ENCODE data around the gene TTLL13. TPM values are rescaled to one million over a fixed set of nuclear protein-coding genes. Genes with fewer than 3 reads are reported as not detected.

Gene TTLL13, protein sequence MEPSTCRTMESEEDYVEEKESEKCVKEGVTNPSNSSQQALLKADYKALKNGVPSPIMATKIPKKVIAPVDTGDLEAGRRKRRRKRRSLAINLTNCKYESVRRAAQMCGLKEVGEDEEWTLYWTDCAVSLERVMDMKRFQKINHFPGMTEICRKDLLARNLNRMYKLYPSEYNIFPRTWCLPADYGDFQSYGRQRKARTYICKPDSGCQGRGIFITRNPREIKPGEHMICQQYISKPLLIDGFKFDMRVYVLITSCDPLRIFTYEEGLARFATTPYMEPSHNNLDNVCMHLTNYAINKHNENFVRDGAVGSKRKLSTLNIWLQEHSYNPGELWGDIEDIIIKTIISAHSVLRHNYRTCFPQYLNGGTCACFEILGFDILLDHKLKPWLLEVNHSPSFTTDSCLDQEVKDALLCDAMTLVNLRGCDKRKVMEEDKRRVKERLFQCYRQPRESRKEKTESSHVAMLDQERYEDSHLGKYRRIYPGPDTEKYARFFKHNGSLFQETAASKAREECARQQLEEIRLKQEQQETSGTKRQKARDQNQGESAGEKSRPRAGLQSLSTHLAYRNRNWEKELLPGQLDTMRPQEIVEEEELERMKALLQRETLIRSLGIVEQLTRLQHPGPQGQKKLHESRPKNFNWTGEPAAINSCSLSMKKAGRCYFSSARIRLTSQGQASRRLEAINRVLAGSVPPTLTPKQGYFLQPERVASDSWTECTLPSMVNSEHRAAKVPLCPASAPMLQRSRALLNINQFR
- total RNA-seq: under 1 TPM in 1 of 4 donors, not detected in 3; 0.21 TPM

DNA sequence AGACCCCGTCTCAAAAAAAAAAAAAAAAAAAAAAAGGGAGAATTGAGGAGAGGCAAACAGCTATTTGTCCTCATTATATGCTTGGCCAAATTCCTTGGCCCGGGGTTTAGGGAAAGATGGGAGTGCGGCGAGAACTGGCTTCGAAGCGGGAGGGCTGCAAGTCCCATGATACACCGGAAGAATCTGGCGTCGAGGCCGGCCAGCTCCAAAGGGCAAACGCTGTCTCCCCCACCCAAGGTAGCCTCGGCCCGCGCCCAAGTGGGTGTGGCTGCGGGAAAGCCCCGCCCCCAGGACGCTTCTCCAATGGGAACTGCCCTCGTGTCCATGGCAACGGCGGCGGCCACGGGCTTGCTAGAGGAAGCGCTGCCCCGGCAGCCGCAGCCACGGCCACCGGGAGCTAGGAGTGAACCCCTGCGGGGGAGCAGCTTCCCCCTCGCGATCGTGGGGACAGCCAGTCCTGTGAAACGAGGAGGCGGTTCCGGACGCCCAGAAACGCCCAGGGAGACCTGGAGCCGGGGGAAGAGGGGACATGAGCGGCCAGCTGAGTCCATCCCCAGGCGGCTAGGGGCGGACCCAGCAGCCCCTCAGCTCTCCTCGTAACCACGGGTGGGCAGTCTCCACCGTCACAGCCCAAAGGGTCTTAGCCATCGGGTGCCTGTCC lies at the start of gene TTLL13:
Gene TTLL13, plus strand, starts transcription at position 354 of the 661 bp plus-strand sequence. CDS start 1,075 bp downstream, outside the sequence.
- H3K9me3 ChIP-seq: no peaks in the 10 kb centered on the region
- no peak for TF ChIP-seq POLR2AphosphoS5 (IDR thresholded peaks at IDR 0.05)
- TF ChIP-seq POLR2A (IDR thresholded peaks at IDR 0.05): no peak
- no peak for TF ChIP-seq EP300 (IDR thresholded peaks at IDR 0.05)
- TF ChIP-seq, protein P1, sequence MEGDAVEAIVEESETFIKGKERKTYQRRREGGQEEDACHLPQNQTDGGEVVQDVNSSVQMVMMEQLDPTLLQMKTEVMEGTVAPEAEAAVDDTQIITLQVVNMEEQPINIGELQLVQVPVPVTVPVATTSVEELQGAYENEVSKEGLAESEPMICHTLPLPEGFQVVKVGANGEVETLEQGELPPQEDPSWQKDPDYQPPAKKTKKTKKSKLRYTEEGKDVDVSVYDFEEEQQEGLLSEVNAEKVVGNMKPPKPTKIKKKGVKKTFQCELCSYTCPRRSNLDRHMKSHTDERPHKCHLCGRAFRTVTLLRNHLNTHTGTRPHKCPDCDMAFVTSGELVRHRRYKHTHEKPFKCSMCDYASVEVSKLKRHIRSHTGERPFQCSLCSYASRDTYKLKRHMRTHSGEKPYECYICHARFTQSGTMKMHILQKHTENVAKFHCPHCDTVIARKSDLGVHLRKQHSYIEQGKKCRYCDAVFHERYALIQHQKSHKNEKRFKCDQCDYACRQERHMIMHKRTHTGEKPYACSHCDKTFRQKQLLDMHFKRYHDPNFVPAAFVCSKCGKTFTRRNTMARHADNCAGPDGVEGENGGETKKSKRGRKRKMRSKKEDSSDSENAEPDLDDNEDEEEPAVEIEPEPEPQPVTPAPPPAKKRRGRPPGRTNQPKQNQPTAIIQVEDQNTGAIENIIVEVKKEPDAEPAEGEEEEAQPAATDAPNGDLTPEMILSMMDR (IDR thresholded peaks at IDR 0.05): no peak
- H3K4me3 ChIP-seq: peak within 1 kb of the TSS; percentile 56
- no peak within 1 kb of the TSS for H3K27ac ChIP-seq
- H3K27me3 ChIP-seq: no peaks in the 10 kb centered on the region
- H3K36me3 ChIP-seq: no peaks in the 10 kb centered on the region
- DNase-seq (ENCODE audit: low spot score in 2 of 2): peak; percentile 95 to 96
- H3K4me1 ChIP-seq: peaks cover 7% of the 10 kb centered on the region
- 4% methylated on average over 25 of the region's 44 CpGs for WGBS

DNA sequence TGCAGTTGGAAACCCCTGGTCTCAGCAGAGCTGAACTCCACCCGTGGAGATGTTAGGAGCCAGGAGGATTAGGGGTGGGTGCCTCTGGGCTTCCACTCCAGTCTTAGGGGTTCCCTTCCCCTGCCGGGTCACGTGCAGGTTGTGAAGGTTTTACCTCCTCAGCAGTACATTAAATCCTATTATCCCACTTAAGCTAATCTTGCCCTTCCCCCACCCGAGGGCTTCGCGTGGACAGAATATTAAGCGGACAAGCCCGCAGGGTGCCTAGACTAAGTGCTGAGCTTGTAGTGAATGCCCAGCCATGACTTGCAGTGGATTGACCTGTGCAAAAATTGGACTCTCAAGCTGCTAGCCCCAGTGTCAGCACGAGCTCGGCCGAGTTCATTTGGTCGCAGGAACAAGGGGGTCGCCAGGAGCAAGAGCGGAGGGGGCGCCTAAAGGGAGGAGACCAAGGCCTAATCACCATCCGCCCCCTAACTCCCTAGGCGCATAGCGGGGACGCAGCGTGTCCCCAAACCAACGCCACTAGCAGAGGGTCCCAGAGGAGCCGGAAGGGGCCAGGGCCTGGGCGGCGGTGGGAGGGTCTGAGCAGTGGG lies 48.7 kb upstream of the TTLL13 start:
- 34% methylated on average over 8 of the region's 24 CpGs for WGBS
- no peak for DNase-seq (ENCODE audit: low spot score in 2 of 2)

DNA sequence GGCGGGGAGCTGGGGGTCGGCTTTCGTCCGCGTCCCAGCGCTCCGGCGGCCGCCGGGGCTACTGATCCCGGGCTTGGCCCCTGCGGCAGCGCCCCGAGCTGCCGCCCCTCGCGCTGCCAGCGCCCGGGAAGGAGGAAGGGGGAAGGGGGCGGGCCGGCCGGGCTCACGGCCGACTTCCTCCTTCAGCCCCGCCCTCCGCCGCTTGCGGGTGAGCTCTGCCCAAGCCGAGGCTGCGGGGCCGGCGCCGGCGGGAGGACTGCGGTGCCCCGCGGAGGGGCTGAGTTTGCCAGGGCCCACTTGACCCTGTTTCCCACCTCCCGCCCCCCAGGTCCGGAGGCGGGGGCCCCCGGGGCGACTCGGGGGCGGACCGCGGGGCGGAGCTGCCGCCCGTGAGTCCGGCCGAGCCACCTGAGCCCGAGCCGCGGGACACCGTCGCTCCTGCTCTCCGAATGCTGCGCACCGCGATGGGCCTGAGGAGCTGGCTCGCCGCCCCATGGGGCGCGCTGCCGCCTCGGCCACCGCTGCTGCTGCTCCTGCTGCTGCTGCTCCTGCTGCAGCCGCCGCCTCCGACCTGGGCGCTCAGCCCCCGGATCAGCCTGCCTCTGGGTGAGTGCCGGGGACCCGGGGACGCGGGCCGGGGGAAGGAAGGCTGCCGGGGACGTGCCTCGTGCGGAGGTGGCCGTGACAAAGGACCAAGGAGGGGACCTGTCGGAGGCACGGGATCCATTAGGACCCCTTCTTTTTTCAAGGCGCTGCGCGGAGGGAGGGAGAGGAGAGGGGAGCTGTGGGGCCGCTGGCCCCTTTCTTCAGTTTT lies 48.0 kb upstream of the TTLL13 start, which contains the start of gene SEMA4B:
Gene SEMA4B, plus strand, starts transcription at position 201 of the 814 bp plus-strand sequence. Its CDS starts 249 bp downstream, at position 450.
- 0% methylated on average over 8 of the region's 88 CpGs for WGBS
- Histone ChIP-seq H3K27ac (peak within 1 kb of the TSS; percentile 81), H3K9me3 (no peaks in the 10 kb centered on the region), H3K4me1 (peaks cover 56% of the 10 kb centered on the region), H3K27me3 (no peaks in the 10 kb centered on the region), H3K36me3 (peaks cover 4% of the 10 kb centered on the region), H3K4me3 (peak within 1 kb of the TSS; percentile 69)
- DNase-seq (ENCODE audit: low spot score in 2 of 2): no peak
- TF ChIP-seq, protein P1 (IDR thresholded peaks at IDR 0.05): no peak
- no peak for TF ChIP-seq POLR2AphosphoS5 (IDR thresholded peaks at IDR 0.05)
- no peak for TF ChIP-seq POLR2A (IDR thresholded peaks at IDR 0.05)
- no peak for TF ChIP-seq EP300 (IDR thresholded peaks at IDR 0.05)

More for the DNA sequence above, 48.7 kb upstream of the TTLL13 start:
- TF ChIP-seq, protein P1 (IDR thresholded peaks at IDR 0.05): no peak
- TF ChIP-seq POLR2AphosphoS5 (IDR thresholded peaks at IDR 0.05) (no peak), POLR2A (IDR thresholded peaks at IDR 0.05) (no peak), EP300 (IDR thresholded peaks at IDR 0.05) (no peak)
- H3K4me3 ChIP-seq: peak overlapping the region; percentile 69
- peak overlapping the region; percentile 81 for H3K27ac ChIP-seq
- H3K4me1 ChIP-seq: peaks cover 49% of the 10 kb centered on the region
- no peaks in the 10 kb centered on the region for H3K27me3 ChIP-seq
- no peaks in the 10 kb centered on the region for H3K9me3 ChIP-seq
- H3K36me3 ChIP-seq: no peaks in the 10 kb centered on the region

DNA sequence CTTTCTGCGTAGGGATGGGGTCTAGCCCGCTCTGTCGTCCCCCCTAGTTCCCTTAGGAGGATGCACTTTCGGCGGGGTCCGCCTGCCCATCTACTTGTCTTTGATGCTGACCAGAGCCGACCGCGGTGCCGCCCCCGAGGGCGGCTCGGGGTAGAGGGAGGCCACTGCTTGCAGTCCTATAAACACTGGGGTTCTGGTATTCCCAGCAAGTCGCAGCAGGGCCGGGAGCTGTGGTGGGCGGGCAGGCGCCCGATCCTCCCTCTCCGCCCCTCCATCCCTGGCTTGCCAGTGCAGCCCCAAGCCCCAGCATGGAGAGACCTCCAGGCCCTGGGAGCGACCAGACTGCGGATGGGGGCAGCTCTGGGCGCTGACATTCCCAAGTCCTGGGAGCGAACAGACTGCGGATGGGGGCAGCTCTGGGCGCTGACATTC lies 47.4 kb upstream of the TTLL13 start:
- 9% methylated on average over 9 of the region's 25 CpGs for WGBS
- peaks cover 60% of the 10 kb centered on the region for H3K4me1 ChIP-seq

More for the DNA sequence above, 47.4 kb upstream of the TTLL13 start:
- Histone ChIP-seq H3K36me3 (peaks cover 6% of the 10 kb centered on the region), H3K9me3 (no peaks in the 10 kb centered on the region), H3K27me3 (no peaks in the 10 kb centered on the region), H3K27ac (peak overlapping the region; percentile 81), H3K4me3 (peak overlapping the region; percentile 69)
- no peak for DNase-seq (ENCODE audit: low spot score in 2 of 2)
- no peak for TF ChIP-seq POLR2A (IDR thresholded peaks at IDR 0.05)
- no peak for TF ChIP-seq EP300 (IDR thresholded peaks at IDR 0.05)
- TF ChIP-seq, protein P1 (IDR thresholded peaks at IDR 0.05): no peak
- no peak for TF ChIP-seq POLR2AphosphoS5 (IDR thresholded peaks at IDR 0.05)
